ENCODE measurements around the gene CENPF.

CENPF gene

DNA sequence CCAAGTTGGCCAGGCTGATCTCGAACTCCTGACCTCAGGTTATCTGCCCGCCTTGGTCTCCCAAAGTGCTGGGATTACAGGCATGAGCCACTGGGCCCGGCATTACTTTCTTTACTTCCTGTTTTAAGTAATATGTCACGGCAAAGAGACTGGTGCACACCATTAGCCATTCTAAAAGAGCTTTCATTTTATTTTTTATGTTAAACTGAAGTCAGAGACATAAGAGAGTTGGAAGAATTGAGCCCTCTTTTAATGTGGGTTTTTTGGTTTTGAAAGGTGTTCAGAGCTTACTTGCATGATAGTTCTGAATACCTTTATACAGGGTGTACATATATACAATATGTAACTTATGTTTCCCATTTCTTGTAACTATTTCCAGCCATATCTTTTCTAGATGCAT is 14.3 kb downstream of the CENPF start:
- DNase-seq (ENCODE audit: low spot score) = no peak

DNA sequence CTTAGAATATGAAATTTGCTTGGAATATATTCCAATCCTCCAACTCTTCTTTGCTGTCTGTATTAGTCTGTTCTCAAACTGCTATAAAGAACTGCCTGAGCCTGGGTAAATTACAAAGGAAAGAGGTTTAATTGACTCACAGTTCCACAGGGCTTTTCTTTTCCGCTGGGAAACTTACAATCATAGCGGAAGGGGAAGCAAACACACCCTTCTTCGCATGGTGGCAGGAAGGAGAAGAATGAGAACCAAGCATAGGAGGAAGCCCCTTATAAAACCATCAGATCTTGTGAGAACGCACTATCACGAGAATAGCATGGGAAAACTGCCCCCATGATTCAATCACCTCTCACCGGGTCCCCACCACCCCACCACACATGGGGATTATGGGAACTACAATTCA is 14.8 kb downstream of the CENPF start:
- DNase-seq (ENCODE audit: low spot score) = no peak

DNA sequence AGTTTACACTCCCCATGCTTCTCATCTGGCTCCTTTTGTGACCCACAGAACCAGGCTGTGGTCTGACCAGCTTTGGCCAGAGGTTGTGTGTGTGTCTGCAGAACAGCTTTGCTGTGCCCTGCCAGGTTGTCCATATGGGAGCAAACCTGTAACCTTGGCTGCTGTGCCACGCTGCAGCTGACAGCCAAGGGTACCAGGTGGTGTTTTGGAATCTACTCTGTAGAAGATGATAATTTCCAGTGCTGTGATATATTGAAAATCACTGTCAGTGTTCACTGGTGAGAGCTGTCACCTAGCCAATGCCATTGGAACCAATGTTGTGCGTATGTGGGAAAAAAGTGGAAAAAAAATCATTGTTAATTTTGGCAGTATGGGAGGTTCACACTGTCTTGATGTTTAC is 18.2 kb downstream of the CENPF start:
- no peak for DNase-seq (ENCODE audit: low spot score)

DNA sequence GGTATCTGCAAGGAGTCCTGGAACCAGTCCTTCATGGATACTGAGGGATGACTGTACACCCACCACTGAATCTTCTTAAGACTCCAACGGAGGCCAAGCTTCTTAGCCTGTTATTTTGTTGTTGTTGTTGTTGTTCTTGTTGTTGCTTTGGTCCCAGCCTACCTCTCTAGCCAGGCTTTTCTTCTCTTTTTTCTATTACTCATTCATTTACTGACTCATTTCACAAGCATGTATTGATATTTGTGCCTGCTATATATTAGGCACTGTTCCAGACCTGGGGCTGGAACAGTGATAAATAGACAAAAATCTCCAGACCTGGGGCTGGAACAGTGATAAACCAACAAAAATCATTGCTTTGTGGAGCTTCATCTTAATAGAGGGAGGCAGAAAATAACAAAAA is 20.4 kb downstream of the CENPF start:
- DNase-seq (ENCODE audit: low spot score) = no peak

DNA sequence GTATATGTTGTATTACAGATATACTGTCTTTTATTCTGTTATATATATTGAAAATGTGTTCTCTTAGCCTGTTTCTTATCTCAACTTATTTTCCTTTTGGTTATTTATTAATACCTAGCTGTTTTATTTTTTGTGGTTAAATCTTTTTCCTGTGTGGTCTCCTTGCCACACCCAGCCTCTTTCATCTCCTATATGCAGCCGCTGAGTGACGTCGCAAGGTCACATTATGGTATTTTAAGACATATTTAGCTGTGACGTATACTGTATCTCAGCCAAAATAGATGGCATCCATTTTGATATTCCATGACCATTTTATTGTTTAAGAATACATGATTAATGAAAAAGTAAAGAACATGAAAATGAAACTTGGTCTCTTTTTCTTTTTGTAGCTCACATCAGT is 29.1 kb downstream of the CENPF start:
- no peak for DNase-seq (ENCODE audit: low spot score)

DNA sequence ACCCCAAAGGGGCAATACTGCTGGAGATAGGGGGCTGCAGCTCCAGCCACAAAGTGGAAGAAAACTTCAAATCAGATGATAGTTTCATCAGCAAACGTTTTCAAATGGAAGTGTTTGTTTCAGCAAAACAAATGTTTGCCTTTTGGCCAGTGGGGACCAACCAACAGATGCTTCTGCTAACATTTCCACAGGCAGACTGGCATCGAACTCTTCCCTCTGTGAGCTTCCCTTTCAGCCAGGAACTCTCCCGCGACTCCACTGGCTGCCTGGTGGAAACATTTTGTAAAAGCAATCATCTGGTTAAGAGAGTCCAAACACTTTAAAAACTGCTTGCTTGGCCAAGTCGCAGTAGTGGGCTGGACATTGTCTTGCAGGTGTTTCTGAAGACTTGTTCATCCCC is 30.7 kb downstream of the CENPF start:
- DNase-seq (ENCODE audit: low spot score) = no peak

DNA sequence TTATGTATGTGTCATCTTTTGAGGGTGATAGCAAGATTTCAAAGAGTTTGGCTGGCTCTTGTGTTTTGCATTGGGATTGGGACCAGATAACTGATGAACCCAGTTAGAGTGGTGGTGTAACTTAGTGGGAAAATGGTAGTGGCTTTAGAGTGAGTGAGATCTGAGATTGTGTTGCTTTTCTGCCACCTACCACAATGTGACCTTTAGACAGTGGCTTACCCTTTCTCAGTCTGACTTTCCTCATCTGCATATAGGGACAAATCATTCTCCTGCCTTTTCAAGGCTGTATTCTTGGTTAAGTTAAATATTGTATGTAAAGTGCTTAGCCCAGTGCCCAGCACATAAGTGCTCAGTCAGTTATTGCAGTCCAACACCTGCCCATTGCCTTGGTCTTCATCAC is 31.3 kb downstream of the CENPF start:
- no peak for DNase-seq (ENCODE audit: low spot score)

DNA sequence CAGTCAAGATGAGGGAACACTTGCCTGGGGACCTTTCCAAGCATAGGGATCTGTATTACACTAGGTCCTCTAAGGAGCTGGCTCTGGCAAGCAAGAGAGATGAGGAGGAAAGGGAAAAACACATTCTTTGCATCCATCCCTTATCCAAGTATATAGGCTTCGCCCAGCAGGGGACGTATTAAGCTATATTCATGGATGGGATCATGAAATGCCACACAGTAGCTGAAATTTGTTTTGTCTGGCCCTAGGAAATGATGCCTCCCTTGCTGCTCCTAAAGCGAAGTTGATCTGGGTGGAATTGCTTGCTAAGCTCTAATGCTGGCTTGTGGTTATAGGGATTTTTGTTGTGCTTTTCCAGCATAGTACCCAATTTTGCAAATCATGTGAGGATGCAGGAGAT is 32.1 kb downstream of the CENPF start:
- DNase-seq (ENCODE audit: low spot score) = no peak

DNA sequence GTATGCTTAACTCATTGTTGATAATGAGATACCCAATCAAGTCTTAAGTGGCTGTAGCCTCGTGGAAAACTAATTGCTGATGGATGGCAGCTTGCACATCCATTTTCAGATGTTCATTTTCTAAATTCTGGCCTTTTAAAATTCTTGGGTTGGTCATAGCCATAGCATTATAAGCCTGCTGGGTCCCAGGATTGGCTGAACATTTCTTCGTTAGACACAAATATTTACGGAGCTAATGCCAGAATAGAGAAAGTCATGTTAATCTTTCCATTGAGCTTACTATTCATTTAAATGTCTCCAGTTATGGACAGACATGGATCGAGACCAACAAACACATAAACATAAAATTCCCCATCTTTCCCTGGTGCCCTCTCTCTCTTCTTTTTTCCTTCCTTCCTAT is 32.5 kb downstream of the CENPF start:
- DNase-seq (ENCODE audit: low spot score) = no peak

DNA sequence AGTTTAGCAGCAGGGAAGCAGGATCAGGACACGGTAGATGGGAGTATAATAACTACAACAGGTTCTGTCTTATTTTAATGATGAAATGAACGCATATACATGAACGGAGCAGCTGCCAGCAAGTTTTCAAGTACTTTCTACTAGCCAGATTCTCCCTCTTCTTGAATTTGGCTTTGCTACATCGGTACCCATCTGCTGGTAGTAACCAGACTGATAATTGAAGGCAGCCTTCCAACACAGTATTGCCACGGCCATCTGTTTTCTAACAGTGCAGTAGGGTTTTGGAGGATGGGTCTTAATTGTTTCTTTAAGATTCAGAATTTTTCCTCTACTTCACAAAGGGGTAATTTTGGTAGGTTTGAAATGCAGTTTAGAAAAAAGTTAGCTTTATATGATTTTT is 33.4 kb downstream of the CENPF start:
- no peak for DNase-seq (ENCODE audit: low spot score)

DNA sequence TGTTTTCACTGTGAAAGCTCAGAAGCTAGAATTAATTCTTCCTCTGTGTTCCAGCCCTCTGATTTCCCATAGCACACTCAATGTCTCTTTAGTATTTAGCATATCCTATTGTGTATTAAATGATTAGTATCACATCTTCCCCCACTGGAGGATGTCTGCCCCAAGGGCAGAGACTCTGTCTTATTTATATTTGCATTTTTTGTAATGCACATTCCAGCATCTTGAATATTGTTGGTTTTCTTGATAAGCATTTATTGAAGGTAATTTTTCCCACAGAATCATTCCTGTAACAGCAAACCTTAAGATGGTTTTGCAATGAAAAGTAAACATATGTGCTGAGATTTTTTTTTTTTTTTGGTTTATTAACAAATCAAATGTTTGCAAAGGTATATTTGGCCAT is 34.1 kb downstream of the CENPF start:
- DNase-seq (ENCODE audit: low spot score) = no peak

DNA sequence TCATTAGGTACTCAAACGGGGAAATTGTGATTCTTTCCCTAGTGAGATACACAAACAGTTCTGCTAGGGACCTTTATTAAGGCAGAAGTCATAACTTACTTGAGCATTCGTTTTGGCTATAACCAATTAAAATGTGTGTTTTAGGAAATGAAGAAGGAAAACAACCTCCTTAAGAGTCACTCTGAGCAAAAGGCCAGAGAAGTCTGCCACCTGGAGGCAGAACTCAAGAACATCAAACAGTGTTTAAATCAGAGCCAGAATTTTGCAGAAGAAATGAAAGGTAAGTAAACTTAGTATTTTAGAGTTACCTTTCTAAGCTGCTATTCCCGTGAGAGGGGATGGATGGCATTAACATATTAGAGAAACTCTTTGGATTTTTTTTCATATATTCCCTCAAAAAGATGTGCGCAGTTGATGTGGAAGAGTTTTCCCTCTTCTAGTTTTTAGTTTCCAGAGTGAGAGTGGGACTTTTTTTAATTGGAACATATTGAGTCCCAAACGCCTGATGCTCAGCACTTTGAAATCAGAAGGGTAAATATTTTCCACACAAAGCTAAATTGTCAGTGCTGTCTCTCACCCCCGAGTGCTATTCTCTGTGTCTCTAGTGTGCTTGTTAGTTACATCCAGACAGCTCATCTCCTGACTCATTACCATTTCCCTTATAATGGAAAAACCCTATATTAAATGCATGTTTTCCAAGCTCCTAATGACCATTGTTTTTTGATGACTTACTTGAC is 34.9 kb downstream of the CENPF start:
- peak; percentile 17 for DNase-seq (ENCODE audit: low spot score)

DNA sequence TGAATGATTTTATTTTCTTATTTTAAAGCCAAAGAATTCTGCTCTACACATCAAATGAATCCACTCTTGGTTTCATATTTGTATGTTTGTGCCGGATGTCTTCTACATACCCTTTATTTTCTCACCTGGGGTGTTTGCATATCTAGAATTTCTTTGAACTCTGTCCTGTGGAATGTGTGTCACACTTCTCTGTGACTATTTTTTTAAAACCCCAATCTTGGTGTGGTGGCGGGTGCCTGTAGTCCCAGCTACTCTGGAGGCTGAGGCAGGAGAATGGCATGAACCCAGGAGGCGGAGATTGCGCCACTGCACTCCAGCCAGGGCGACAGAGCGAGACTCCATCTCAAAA is 35.4 kb downstream of the CENPF start:
- DNase-seq (ENCODE audit: low spot score) = no peak

DNA sequence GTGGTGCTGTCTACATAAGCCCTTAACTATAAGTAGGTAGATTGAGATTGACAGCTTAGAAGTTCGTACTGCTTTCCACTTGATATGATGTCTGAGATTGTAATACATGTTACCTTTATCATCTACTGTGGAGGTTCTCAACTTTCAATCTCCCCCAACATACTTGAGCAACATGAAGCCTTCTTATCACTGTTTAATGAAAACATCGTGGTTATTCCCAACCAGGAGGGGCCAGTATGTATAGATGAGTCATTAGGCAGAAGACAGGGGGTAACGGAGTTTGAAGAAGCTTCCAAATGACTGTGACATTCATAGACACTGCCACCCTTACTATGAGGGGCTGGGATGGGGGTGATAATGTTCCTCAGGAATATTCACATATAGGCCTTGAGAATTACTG is 36.0 kb downstream of the CENPF start:
- no peak for DNase-seq (ENCODE audit: low spot score)

DNA sequence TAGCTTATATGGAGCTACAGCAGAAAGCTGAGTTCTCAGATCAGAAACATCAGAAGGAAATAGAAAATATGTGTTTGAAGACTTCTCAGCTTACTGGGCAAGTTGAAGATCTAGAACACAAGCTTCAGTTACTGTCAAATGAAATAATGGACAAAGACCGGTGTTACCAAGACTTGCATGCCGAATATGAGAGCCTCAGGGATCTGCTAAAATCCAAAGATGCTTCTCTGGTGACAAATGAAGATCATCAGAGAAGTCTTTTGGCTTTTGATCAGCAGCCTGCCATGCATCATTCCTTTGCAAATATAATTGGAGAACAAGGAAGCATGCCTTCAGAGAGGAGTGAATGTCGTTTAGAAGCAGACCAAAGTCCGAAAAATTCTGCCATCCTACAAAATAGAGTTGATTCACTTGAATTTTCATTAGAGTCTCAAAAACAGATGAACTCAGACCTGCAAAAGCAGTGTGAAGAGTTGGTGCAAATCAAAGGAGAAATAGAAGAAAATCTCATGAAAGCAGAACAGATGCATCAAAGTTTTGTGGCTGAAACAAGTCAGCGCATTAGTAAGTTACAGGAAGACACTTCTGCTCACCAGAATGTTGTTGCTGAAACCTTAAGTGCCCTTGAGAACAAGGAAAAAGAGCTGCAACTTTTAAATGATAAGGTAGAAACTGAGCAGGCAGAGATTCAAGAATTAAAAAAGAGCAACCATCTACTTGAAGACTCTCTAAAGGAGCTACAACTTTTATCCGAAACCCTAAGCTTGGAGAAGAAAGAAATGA is 37.6 kb downstream of the CENPF start:
- DNase-seq (ENCODE audit: low spot score) = no peak

DNA sequence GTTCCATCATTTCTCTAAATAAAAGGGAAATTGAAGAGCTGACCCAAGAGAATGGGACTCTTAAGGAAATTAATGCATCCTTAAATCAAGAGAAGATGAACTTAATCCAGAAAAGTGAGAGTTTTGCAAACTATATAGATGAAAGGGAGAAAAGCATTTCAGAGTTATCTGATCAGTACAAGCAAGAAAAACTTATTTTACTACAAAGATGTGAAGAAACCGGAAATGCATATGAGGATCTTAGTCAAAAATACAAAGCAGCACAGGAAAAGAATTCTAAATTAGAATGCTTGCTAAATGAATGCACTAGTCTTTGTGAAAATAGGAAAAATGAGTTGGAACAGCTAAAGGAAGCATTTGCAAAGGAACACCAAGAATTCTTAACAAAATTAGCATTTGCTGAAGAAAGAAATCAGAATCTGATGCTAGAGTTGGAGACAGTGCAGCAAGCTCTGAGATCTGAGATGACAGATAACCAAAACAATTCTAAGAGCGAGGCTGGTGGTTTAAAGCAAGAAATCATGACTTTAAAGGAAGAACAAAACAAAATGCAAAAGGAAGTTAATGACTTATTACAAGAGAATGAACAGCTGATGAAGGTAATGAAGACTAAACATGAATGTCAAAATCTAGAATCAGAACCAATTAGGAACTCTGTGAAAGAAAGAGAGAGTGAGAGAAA is 38.4 kb downstream of the CENPF start:
- no peak for DNase-seq (ENCODE audit: low spot score)

DNA sequence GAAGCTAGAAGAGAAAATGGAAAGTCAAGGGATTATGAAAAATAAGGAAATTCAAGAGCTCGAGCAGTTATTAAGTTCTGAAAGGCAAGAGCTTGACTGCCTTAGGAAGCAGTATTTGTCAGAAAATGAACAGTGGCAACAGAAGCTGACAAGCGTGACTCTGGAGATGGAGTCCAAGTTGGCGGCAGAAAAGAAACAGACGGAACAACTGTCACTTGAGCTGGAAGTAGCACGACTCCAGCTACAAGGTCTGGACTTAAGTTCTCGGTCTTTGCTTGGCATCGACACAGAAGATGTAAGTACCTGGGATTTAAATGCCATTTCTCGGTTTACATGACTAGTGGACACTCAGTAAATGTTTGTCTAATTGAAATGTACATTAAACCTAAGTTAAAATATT is 40.0 kb downstream of the CENPF start:
- DNase-seq (ENCODE audit: low spot score) = no peak

DNA sequence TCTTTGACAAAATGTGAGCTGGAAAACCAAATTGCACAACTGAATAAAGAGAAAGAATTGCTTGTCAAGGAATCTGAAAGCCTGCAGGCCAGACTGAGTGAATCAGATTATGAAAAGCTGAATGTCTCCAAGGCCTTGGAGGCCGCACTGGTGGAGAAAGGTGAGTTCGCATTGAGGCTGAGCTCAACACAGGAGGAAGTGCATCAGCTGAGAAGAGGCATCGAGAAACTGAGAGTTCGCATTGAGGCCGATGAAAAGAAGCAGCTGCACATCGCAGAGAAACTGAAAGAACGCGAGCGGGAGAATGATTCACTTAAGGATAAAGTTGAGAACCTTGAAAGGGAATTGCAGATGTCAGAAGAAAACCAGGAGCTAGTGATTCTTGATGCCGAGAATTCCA is 42.7 kb downstream of the CENPF start:
- DNase-seq (ENCODE audit: low spot score) = no peak

DNA sequence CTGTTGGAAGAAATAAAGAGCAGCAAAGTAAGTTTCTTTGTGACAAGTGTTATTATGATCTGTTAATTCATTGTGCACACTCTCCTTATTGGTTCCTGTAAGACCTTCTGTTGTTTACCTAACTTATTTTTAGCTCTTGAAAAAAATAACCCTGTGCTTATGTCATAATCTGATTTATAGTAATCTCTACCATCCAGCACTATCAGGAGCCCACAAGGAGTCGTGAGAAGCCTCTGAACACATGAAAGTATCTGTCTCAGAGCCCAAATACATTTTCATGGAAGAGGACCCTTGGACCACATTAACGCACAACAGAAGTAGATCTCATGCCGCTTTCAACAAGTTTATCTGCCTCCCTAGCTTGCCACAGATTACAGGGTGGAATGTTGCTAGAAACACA is 45.8 kb downstream of the CENPF start:
- DNase-seq (ENCODE audit: low spot score) = no peak

DNA sequence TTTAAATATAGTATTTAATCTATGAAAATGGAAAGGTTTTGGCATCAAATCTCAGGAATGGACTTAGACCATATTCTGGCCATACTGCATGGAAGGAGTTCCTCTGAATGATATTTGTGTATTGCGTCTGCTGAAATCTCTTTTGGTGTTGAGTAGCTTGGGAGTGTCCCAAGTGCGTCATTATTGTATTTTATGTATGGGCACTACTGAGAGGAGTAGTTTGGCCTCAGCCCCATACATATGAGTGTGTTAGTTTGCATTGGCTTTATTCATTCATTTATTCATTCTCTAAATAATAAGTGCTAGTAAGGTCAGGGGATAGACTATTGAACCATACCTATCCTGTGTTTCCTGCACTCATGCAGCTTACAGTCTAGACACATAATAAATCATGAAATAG is 46.6 kb downstream of the CENPF start:
- DNase-seq (ENCODE audit: low spot score) = no peak

DNA sequence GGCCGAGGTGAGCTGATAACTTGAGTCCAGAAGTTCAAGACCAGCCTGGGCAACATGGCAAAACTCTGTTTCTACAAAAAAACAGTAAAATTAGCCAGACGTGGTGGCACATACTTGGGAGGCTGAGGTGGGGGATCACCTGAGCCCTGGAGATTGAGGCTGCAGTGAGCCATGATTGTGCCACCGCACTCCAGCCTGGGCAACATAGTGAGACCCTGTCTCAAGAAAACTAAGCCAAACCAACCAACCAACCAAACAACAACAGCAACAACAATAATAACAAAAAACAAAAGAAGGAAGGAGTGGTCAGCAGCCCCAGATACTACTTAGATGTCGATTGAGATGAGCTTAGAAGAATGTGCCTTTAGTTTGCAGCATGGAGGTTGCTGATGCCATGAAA is 47.7 kb downstream of the CENPF start:
- DNase-seq (ENCODE audit: low spot score) = no peak

DNA sequence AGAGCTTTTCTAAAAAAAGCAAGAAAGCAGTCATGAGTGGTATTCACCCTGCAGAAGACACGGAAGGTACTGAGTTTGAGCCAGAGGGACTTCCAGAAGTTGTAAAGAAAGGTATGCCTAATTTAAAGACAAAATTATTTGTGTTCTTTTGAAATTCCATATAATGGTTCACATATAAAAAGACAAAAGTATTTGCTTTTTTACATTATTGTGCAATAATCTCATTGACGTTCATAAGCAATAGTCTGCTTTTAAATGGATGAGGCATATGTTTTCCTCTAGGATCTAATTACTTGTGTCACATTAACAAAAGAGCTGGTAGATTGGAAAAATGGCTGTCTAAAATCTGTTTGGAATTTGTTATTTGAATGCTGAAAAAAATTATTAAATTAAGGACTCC is 54.3 kb downstream of the CENPF start:
- no peak for DNase-seq (ENCODE audit: low spot score)

DNA sequence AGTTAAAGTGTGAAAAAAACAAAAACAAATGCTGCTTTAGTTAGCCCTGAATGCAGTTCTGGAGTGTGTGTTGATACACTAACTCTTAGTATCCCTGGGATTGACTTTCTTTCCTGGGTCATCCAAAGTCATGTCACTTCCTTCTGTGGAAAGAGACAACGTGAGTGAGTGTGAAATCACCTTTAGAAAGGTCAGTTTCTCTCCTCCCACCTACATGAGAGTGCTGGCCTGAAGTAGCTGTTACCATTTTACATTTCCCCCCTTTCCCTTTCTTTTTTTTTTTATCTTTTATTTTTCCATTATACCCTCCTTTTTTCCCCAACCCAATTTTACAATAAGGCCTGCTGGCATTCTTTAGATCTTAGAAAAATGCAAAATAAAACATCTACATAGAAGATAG is 55.2 kb downstream of the CENPF start:
- DNase-seq (ENCODE audit: low spot score) = no peak

DNA sequence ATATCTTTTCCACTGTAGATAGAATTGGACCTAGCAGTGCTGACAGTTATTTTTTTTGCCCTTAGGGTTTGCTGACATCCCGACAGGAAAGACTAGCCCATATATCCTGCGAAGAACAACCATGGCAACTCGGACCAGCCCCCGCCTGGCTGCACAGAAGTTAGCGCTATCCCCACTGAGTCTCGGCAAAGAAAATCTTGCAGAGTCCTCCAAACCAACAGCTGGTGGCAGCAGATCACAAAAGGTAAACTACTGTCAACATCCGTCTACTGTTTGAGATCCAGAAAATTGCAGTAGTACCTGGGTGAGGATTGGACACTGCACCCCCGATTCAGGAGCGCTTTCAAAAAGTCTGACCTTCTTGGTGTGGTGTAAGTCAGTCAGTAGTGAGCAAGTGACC is 55.8 kb downstream of the CENPF start:
- peak; percentile 12 for DNase-seq (ENCODE audit: low spot score)
